ENCODE measurements around the gene RNF182. TPM values are rescaled to one million over a fixed set of nuclear protein-coding genes. Genes with fewer than 3 reads are reported as not detected.

The RNF182 gene
- total RNA-seq, 2 experiments from 2014 or later, result 0.11 to 0.20 TPM

GRCh38 chr6:14023855-14024254, 99.1 kb downstream of the RNF182 start:
- H3K4me1 ChIP-seq (ENCODE audit: insufficient read depth, low read length), result no peaks in the 10 kb centered on the region
- Mint-ChIP-seq H3K27ac (no peak overlapping the region), H3K4me3 (no peak overlapping the region), H3K4me1 (ENCODE audit: low read depth) (no peaks in the 10 kb centered on the region), H3K9me3 (no peaks in the 10 kb centered on the region), H3K27me3 (peaks cover 29% of the 10 kb centered on the region), H3K36me3 (ENCODE audit: low read depth) (no peaks in the 10 kb centered on the region)
- intact Hi-C loops (cut with DNase I, micrococcal nuclease), result no loop called here
- no peaks in the 10 kb centered on the region for H3K9me3 ChIP-seq (ENCODE audit: control insufficient read depth in 1 of 2, insufficient read depth in 1 of 2, low read length in 2 of 2)
- H3K27ac ChIP-seq (ENCODE audit: low read depth in 1 of 2, low read length in 2 of 2), result no peak overlapping the region
- peaks cover 7 to 14% of the 10 kb centered on the region in 2 experiments for H3K27me3 ChIP-seq (ENCODE audit: control insufficient read depth in 1 of 2, insufficient read depth in 2 of 2, low read length in 2 of 2)
- H3K4me3 ChIP-seq (ENCODE audit: low read length), result no peak overlapping the region
- ChIA-PET POLR2A (no interaction called here), CTCF (no interaction called here)
- ATAC-seq (ENCODE audit: poor library complexity), result no peak
- H3K36me3 ChIP-seq (ENCODE audit: insufficient read depth, low read length), result no peaks in the 10 kb centered on the region
- no peak for DNase-seq
- TF ChIP-seq CTCF (IDR thresholded peaks at IDR 0.05), result no peak

GRCh38 chr6:14025160-14025559, 100.4 kb downstream of the RNF182 start:
- DNase-seq, result peak in 3 of 14 experiments; percentile 23 to 44 (median 43)
- Histone ChIP-seq H3K9me3 (ENCODE audit: control insufficient read depth in 1 of 2, insufficient read depth in 1 of 2, low read length in 2 of 2) (no peaks in the 10 kb centered on the region), H3K36me3 (ENCODE audit: insufficient read depth, low read length) (no peaks in the 10 kb centered on the region), H3K4me3 (ENCODE audit: low read length) (no peak overlapping the region), H3K27ac (ENCODE audit: low read depth in 1 of 2, low read length in 2 of 2) (no peak overlapping the region), H3K27me3 (ENCODE audit: control insufficient read depth in 1 of 2, insufficient read depth in 2 of 2, low read length in 2 of 2) (peaks cover 7 to 14% of the 10 kb centered on the region in 2 experiments), H3K4me1 (ENCODE audit: insufficient read depth, low read length) (no peaks in the 10 kb centered on the region)
- ATAC-seq (ENCODE audit: poor library complexity), result no peak
- TF ChIP-seq CTCF (IDR thresholded peaks at IDR 0.05), result no peak
- Mint-ChIP-seq H3K27ac (no peak overlapping the region), H3K27me3 (peaks cover 35% of the 10 kb centered on the region), H3K36me3 (ENCODE audit: low read depth) (no peaks in the 10 kb centered on the region), H3K4me3 (no peak overlapping the region), H3K9me3 (no peaks in the 10 kb centered on the region), H3K4me1 (ENCODE audit: low read depth) (no peaks in the 10 kb centered on the region)
- CTCF ChIA-PET, result no interaction called here
- intact Hi-C loops (cut with DNase I, micrococcal nuclease), result no loop called here
- POLR2A ChIA-PET, result interaction anchor here (0.6 kb wide), 1 partner anchor 139 kb away, joined by 3 read pairs; no protein-coding TSS in a partner anchor

- H3K36me3 Mint-ChIP-seq (ENCODE audit: low read depth), result no peaks in the 10 kb centered on the region
- H3K27ac Mint-ChIP-seq, result no peak overlapping the region
- Histone ChIP-seq H3K4me1 (ENCODE audit: insufficient read depth, low read length) (no peaks in the 10 kb centered on the region), H3K27me3 (ENCODE audit: control insufficient read depth in 1 of 2, insufficient read depth in 2 of 2, low read length in 2 of 2) (peaks cover 7 to 14% of the 10 kb centered on the region in 2 experiments), H3K9me3 (ENCODE audit: control insufficient read depth in 1 of 2, insufficient read depth in 1 of 2, low read length in 2 of 2) (no peaks in the 10 kb centered on the region), H3K4me3 (ENCODE audit: low read length) (no peak overlapping the region), H3K27ac (ENCODE audit: low read depth in 1 of 2, low read length in 2 of 2) (no peak overlapping the region), H3K36me3 (ENCODE audit: insufficient read depth, low read length) (no peaks in the 10 kb centered on the region)
- peaks cover 37% of the 10 kb centered on the region for H3K27me3 Mint-ChIP-seq
- H3K4me3 Mint-ChIP-seq, result no peak overlapping the region
- H3K4me1 Mint-ChIP-seq (ENCODE audit: low read depth), result no peaks in the 10 kb centered on the region
- TF ChIP-seq CTCF (IDR thresholded peaks at IDR 0.05), result no peak
- DNase-seq (no peak), ATAC-seq (ENCODE audit: poor library complexity) (no peak)
- ChIA-PET POLR2A (no interaction called here), CTCF (no interaction called here)
- intact Hi-C loops (cut with DNase I, micrococcal nuclease), result no loop called here
- H3K9me3 Mint-ChIP-seq, result no peaks in the 10 kb centered on the region
These were observed 102.2 kb downstream of the RNF182 start for GRCh38 chr6:14026831-14027539.

All from CD4-positive, alpha-beta T cell (primary cell).